ENCODE measurements around the gene ABLIM3. TPM values are rescaled to one million over a fixed set of nuclear protein-coding genes. Genes with fewer than 3 reads are reported as not detected.

ABLIM3 gene
- total and polyA plus RNA-seq, 2 of the 13 experiments (the other 11 are each of a cell fraction or from before 2014, with no cell fraction given), result 0.53 to 6.3 TPM

- ATAC-seq, result no peak; the same call in 2 of the 3 replicates
- no peak for DNase-seq (ENCODE audit: low spot score)
- H3K27me3 ChIP-seq (ENCODE audit: control insufficient read depth in 1 of 2, insufficient read depth in 2 of 2, low read length in 2 of 2), result no peaks in the 10 kb centered on the region
- no peak for TF ChIP-seq PHF20 (CRISPR knock-in tag; IDR thresholded peaks at IDR 0.05)
- TF ChIP-seq, protein P1, sequence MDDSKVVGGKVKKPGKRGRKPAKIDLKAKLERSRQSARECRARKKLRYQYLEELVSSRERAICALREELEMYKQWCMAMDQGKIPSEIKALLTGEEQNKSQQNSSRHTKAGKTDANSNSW (CRISPR knock-in tag; IDR thresholded peaks at IDR 0.05; ENCODE audit: borderline replicate concordance), result no peak
- no peak for TF ChIP-seq ZNF557 (CRISPR knock-in tag; IDR thresholded peaks at IDR 0.05)
- no peak for TF ChIP-seq SNAPC5 (CRISPR knock-in tag; IDR thresholded peaks at IDR 0.05; ENCODE audit: borderline replicate concordance)
- TF ChIP-seq ZFY (CRISPR knock-in tag; IDR thresholded peaks at IDR 0.05), result no peak
- TF ChIP-seq PRDM10 (CRISPR knock-in tag; IDR thresholded peaks at IDR 0.05; ENCODE audit: low read depth), result no peak
- TF ChIP-seq IKZF1 (IDR thresholded peaks at IDR 0.05), result no peak
- TF ChIP-seq REST (IDR thresholded peaks at IDR 0.05; ENCODE audit: borderline replicate concordance in 1 of 2, low read depth in 1 of 2, low read length in 2 of 2), result peak; percentile 36 to 91
- no peak for TF ChIP-seq AKAP8 (CRISPR knock-in tag; IDR thresholded peaks at IDR 0.05)
- peak; percentile 88 for TF ChIP-seq MIER2 (CRISPR knock-in tag; IDR thresholded peaks at IDR 0.05)
- TF ChIP-seq MEIS2 (CRISPR knock-in tag; IDR thresholded peaks at IDR 0.05), result no peak
- no peak for TF ChIP-seq ZBTB39 (CRISPR knock-in tag; IDR thresholded peaks at IDR 0.05)
- H3K9ac ChIP-seq (ENCODE audit: insufficient read depth, low read depth, low read length), result no peak overlapping the region
- WGBS (ENCODE audit: low lambda C conversion rate), result no CpG with 5 or more reads among the region's 3 CpGs
- no peaks in the 10 kb centered on the region for H3K9me3 ChIP-seq (ENCODE audit: low read length)
- no peak overlapping the region for H3K4me3 ChIP-seq (replicated peaks in 1 of 3; ENCODE audit: insufficient read depth in 1 of 3, low read depth in 2 of 3, low read length in 3 of 3)
- no peak overlapping the region for H2AFZ ChIP-seq (ENCODE audit: low read length)
- intact Hi-C loops (cut with micrococcal nuclease; ENCODE audit: unreplicated experiment) (no loop called here), in situ Hi-C loops (cut with HindIII; ENCODE audit: extremely low pct_ligation_motif_present, low pct_unique_long_range_greater_than_20kb) (no loop called here)
- ChIA-PET CTCF (ENCODE audit: low intra/inter-chr PET ratio, low total read pairs) (no interaction called here), POLR2A (no interaction called here)
- no peak overlapping the region for H3K4me2 ChIP-seq (ENCODE audit: low read depth, low read length)
- FAIRE-seq, result no peak
- no peaks in the 10 kb centered on the region for H3K79me2 ChIP-seq (ENCODE audit: insufficient read depth, low read length)
- no peak overlapping the region for H3K27ac ChIP-seq (ENCODE audit: extremely low read length, insufficient read depth, low read length)
- BruUV-seq (replicated peaks), result no TSS peak
- no peaks in the 10 kb centered on the region for H3K36me3 ChIP-seq (replicated peaks in 1 of 2; ENCODE audit: control insufficient read depth in 1 of 2, insufficient read depth in 2 of 2, low read length in 2 of 2)
- H3K4me1 ChIP-seq (ENCODE audit: insufficient read depth, low read length), result no peaks in the 10 kb centered on the region
- no peaks in the 10 kb centered on the region for H4K20me1 ChIP-seq (ENCODE audit: insufficient read depth, low read length)
Measured at GRCh38 chr5:149254506-149254905, 113.2 kb downstream of the ABLIM3 start.
